NCI-H82 (cell line): ENCODE data around the gene PRELID3B.

Experiments used
- DNase-seq: peaks from one replicate; lab custom pipeline; 2025; lab: John Stamatoyannopoulos, UW

Gene PRELID3B

DNA sequence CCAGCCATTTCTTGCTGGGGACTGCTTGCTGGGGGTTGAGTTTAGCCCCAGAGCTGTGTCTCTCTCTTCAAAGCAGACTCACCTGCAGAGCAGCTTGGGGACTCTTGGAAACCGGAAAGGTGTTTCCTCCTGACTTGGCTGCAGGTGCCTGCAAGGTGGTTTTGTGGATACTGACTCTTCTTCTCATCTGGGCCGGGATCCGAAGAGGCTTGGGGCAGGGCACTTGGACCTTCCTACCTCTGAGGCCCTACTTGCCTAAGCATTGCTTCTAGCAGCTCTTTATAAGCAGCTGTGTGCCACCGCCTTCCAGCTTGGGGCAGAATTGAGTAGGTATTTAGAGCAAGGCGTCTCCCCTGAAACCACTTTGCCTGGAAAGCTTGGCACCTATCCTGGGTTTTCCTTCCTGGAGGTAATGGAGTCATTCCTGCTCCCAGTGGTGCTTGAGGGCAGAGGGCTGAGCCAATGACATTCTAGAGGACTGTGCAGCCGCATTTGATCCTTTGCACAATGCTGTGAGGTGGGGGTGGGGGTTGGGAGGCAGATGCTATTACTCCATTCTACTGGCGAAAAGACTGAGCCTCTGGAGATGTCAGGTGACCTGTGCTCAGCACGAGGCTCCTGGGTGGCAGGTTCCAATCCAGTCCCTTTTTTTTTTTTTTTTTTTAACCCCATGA, 32.1 kb downstream of the PRELID3B start:
- DNase-seq = no peak

DNA sequence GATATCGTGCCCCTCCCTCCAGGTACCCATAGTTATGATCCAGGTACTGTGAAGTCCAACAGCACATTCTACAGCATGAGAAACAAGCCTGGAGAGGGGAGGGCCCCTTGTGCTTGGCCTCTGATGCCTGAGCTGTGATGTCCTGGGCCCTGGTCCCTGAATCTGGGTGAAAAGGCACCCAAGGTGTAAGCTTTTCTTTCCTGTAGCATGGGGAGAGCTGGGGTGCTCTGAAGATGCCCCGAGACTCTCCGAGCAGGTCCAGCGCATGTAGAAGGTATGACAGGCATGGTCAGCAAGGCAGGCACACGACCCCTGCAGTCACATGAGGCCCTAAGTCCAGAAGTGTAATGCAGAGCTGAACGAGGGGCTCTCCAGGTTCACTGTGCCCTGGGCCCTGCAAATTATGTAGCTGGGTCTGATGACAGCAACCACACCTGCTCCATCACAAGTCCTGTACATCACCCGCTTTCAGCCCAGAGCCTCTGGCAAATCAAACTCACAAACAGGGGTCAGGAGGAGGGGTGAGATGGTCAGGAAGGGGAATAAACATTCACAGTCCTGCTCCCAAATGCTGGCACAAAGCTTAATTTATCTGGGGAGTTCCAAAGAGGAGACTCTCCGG, 33.8 kb downstream of the PRELID3B start:
- DNase-seq = no peak

DNA sequence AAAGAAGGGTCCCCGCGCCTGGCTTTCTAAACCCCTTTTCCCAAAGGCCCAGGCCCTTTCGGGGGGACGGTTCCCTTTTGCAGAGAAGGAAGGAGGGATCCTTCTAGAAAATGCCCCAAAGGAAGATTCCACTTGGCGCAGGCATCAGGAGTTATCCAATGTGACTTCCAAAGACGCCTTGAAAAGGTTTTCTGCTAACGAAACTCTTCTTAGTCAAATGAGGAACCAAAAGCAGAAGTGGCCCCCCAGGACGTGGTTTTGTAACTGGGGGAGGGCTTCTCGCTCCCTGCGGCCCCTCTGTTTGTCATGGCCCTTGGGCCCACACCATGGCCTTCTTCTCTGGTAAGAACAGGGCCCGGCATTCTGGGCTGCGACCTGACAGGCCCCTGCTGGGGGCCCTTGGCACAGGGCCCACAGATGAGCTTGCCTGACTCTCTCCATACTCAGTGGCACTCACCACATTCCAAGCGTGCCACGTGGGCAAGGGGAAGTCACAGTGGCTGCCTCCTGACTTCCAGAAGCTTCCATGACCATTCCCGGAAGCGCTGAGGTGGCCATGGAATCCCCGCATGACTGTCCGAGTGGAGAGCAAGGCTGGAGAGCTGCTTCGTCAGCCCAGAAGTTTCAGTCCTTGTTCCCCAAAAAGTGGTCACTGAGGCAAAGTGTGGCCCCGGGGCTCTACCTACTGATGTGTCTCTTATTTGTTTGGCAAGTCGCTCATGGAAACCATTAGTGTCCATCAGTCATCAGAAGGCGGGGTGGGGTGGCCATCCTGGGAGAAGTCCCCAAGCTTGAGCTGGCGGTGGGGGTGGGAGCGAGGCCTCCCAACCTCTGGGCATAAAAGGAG, 34.7 kb downstream of the PRELID3B start:
- no peak for DNase-seq

DNA sequence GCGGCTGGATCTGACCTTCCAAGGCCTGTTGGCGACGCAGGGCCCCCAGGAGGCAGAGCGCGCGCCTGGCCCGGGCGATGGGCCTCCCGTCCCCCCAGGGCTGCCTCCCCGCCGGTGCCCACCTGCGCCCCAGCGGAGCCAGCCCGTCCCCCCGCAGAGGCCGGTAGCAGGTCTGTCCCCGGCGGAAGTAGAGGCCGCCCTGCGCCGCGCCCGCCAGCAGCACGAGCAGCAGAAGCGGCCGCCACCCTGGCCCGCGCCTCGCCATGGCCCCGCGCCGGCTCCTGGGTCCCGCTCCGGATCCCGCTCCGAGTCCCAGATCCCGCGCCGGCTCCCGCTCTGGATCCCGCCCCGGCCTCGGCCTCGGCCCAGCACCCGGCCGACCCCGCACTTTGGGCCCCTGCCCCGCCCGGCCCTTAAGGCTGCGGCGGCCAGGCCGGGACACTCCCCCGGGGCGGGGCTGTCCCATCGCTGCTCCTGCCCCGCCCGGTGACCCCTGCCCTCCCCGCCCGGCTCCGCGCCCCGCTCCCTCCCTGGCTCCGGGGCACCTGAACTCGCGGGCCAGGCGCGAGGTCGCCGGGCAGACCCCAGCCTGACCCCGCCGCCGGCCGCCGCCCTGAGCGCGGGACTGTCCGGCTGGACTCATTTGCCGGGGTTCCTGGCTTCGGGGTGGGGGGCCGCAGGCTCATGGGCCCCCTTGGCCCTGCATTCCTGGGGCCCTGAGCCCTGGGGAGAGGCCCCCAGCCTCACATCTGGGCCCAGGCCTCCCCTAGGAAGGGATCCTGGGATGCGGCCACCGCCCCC, 35.5 kb downstream of the PRELID3B start, which contains the start of gene CTSZ:
Gene CTSZ, minus strand, starts transcription at position 391 of the 801 bp plus-strand sequence. Its CDS starts 126 bp downstream, at position 265.
- DNase-seq = no peak

DNA sequence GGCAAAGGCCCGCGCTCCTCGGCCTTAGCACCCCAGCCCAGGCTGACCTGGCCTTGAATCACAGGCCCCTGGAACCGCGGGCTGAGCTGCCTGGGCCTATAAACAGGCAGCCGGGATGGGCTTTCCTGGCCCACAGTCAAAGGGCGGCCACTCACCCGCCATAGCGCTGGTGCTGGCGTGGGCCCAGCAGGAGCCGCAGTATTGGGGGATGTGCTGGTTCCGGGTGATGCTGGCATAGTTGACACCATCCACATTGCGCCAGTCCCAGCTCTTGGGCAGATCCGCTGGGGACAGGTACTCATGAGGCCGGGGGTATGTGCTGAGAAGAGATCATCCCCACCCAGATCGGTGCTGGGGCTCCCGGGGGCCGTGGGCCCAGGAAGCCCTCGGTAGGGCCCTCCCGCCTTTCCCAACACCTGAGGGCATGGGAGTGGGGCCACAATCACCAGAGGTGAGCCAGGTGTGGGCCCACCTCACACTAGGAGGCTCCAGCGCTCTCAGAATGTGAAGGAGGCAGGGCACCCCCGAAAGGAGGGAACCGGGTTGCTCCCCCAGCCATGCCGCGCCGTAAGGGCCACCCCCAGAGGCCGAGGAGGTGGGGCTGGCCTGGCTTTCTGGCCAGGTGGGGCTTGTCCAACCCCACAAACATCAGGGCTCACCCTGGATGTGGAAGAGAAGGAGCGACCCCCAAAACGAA, 36.3 kb downstream of the PRELID3B start:
- DNase-seq = no peak

DNA sequence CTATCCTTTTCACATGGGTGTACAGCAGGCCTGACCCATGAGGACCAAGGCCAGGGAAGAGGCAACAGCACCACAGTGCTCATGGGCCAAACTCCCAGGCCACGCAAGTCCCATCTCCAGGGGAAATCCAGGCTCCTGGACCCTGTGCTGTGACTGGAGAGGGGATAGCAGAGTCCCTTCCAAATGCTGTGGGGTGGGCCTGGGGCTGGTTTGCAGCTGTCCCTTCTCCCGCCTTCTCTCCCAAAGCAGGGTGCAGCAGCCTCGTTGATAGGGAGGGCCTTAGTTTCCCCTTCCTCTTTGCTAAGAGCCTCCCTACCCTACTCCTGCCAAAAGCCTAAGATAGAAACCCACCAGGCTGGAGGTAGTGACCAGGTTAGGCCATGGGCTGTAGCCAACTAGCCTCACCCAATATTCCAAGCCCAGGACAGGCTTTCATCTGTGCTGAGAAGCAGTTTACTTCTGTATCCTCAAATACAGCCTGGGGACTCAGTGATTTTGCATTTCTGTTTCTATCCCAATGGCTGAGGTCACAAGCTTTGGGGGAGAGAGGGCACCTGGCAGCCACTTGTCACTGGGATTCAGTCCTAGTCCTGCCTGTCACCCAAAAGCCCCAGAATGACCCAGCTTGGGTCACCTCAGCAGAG, 36.9 kb downstream of the PRELID3B start:
- no peak for DNase-seq

DNA sequence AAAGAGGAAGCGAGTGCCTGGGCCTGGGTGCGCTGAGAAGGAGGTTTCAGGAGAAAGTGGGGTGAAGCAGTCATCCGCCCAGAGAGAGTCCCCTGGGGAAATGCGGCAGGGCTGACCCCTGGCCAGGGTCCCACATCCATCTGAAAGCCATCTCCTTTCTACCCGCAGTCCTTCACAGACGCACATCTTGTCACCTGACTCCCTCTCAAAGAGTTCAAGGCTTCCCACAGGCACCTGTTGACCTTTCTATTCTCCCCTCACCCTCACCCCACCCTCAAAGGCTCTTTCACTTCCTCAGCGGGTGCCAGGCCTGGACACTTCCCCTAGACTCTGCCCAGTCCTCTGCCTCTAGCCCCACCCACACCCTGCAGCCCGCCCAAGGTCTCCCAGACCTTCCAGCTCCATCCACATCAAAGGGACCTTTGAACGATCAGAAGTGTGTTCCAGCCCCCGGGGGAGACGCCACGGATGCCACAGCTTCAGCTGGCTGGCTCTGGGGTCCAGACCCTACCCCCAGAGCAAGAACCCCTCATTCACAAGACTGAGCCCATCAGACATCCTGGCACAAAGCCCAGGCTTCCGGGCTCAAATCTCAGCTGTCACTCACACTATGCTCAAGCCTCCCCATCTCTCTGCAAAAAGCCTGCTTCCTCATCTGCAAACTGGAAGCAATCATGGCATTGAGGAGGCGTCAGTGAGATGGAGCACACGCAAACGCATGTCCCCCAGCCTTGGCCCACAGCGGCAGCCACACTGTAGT, 37.6 kb downstream of the PRELID3B start:
- no peak for DNase-seq

DNA sequence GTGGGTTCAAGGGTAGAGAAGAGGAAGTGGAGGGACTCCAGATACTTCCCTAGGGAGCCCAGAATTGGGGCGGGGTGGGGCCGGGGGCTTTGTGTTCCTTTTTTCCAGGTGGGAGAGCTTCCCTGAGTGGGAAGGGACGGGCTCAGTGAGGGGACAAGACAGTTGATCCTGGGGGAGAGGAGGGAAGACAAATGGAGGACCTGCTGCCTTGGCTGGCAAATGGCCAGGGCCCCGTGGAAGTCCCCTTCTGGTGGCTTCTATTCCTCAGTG, 38.2 kb downstream of the PRELID3B start:
- DNase-seq = no peak

DNA sequence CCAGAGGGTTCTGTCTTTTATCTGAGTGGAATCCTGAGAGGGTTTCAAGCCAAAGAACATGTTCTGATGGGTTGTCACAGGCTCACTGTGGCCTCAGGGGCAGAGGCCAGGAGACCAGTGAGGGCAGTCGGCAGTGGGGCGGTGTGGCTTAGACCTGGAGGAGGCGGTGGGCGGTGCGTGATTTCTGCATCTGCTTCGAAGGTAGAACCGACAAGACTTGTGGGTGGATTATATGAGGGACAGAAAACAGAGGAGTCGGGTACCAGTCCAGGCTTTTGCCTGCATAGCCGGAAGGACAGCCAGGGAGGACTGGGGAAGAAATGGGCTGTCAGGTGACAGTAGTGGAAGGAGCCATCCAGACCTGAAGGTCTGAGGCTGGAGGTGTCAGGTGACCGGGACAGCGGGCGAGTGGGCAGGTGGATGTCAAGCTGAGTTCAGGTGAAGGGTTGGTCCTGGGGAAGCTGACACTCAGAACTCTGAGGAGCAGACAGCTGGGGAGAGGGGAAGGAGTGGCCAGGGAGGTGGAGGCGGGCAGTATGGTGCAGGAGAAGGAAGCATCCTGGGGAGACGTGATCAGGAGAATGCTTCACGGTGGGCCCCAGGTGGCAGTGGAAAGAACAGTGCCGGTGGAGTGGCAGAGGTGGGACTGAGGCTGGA, 38.6 kb downstream of the PRELID3B start:
- no peak for DNase-seq

DNA sequence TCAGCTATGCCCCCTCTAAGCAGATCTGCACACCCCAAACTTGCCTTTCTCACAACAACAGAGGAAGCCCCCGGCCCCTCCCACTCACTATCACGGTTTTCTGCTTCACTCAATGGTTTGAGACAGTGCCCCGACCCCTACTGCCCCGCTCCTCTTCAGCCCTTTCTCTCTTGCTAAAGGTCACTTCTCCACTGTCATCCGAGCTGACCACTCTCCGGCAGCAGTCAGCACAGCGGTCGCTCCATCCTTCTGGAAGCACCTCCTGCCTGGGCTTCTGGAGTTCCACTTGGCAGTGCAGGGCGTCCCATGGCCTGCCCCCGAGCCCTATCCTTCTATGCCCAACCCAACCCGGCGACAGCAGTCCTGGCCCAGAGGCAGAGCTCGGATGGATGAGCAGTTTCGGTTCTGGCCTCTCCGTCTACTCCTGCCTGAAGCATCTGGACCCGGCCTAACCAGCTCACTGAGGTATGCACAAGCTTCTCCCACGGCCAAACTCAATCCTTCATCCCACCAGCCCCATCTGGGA, 39.6 kb downstream of the PRELID3B start:
- DNase-seq = no peak

DNA sequence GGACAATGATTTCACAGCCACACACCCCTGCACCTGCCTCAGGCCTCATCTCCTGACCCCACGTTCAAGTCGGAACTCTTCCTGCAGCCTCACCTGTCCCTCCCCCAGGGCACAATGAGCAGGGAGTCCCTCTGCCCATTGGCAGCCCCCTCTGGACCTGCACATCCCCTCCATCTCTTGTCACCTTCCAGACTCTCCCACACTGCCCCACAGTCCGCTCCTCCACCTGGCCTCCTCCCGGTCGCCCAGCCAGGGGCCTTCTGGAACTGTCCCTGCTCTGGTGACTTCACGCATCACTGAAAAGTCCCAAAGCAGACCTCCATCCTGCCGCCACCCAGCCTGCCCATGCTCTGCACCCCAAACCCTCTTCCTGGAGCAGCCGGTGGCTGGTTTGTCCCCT, 40.2 kb downstream of the PRELID3B start:
- no peak for DNase-seq

DNA sequence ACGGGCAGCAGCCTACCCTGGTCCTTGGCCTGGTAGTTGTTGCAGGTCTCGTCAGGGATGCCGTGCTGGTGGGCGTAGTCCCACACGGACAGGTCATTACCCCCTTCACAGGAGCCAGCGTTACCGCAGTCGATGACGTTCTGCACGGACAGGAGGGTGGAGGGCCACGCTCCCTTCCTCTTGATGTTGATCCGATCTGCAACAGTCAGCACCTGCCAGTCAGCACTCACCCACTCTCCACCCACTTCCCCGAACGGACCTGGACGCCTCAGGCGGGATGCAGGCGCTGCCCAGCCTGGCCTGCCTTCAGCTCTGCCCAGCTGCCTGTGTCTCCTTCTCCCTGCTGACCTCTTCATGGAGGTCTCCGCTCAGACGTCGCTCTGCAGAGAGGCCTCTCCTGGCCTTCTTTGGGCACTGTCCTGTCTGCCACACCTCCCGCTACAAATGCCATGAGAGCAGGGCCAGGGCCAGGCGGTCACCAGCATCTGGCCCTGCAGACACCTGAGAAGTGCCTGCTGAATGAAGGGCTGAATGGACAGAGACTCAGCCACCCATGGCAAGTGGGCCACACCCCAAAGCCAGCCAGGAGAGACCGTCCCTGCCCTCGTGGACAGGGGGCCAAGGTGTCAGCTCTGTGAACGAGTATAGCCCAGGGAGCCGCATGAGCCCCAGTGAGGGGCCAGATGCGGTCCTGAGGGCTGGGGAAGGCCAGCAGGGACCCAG, 41.0 kb downstream of the PRELID3B start:
- DNase-seq = no peak

DNA sequence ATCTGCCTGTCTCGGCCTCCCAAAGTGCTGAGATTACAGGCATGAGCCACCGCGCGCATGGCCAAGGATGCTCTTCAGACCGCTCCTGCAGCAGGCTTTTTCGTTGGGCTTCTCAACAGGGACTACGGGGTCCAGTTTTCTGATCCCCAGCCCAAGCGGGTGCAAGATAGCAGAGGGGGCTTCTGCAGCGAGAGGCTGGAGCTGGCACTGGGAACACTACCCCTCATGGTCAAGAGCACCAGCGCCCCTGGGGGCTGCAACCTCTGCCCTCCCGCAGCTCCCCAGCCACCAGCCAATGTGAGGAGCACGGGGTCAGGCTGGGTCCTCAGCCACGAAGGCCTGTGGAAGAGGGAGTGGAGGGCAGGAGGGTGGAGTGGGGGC, 41.5 kb downstream of the PRELID3B start:
- DNase-seq = no peak

DNA sequence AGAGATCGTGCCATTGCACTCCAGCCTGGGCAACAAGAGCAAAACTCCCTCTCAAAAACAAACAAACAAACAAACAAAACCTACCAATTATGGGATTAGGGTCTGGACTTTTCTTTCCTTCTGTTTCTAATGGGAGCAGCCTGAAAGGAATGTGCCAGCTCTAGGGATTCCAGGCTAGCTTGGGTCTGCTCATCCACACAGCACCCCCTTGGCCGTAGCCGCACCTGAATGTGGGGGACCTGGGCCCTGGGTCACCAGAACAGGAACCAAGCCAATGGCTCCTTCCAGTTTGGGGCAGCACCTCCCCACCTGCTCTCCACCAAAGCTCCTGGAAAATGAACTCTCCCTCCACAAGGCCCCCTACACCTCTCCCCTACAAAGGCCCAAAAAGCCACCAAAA, 42.3 kb downstream of the PRELID3B start:
- no peak for DNase-seq

DNA sequence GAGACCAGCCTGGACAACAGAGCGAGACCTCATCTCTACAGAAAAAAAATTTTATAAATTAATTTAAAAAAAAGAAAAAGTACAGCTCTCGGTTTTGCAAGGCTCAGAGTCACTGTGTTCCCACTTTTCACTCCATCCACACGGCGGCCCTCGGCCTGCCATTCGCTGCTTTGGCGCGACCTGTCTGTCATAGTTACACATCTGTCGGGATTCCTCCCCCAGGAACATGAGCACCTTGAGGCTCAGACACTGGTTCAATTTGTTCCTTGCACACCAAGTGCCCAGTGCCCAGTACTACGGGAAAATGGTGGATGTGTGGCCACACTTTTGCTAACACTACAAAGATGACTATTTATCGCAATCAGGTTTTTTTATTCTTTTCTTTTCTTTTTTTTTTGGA, 43.9 kb downstream of the PRELID3B start:
- DNase-seq = peak; percentile 25

DNA sequence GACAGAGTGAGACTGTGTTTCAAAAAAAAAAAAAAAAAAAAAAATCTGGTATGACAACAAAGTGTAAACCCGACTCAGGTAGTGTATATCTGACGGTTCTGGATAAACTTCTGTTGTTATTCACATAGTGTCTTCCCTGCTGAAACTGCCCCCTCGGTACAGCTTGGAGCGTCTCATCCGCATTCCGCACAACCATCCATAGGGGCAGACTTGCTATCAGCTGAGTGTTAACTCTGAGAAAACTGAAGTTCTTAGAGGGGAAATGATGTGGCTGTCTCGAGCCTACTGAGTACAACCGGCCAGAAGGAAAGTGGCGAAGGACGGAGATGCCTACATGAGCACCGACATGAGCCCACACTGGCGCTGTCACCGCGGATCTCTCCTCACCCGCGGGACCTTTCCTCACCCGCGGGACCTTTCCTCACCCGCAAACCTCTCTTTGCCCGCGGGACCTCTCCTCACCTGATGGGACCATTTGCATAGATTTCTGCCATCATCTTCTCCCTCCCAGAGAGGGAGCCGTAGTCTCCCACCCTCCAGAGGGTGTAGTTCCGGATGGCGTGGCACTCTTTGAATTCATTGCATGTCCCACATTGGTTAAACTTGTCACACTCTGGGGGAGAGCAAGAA, 45.3 kb downstream of the PRELID3B start:
- no peak for DNase-seq

DNA sequence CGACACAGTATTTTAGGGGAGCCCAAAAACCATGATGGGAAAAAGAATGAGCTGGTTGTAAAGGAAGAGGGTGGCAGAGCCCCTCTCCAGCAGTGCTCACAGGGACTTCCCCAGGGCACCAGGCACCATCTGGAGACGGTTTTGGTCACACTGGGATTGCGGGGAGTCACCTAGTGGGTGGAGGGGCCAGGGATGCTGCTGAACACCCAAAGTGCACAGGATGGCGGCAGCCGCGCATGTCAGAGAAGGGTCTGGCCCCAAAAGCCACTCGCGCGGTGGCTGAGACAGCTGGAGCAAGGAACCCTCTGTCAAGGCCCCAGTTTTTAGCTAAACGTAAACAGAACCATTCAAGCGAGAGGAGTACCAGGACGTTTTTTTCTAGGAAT, 46.4 kb downstream of the PRELID3B start:
- no peak for DNase-seq

DNA sequence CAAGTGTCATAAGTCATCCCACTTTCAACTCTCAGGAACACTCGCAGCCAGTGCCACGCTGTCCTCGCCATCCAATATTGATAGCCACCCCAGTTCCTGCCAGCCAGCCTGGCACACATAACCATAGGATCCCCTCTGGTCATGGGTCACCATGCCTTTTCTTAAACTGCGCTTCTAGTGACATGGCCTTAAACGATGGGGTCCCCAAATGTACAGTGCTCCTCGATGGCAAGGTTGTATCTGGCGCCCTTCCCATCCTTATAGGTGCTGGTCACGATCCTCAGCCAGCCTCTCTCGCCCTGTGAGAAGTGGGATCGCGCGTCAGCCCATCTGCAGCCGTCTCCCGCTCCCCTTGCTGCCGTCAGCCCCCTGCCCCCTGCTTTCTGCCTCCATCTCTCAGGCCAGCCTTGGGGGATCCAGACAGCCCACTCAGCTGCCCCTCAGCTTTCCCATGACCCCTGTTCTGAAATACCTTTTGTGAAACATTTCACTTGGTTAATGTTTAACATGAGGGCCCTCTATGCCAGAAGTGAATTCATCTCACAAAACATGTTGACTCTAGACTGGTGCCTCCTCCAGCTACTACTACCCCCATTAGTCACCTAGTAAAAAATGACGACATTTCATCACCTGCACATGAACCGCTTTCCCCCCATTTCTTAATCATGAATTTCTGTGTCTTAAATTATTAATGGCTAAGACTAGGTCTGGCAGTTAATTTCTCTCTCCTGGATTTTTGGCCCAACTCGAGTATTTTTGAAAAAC, 46.9 kb downstream of the PRELID3B start:
- no peak for DNase-seq
